Keratinocyte (primary cell): Measurements from ENCODE around the gene ATP1B2.

ENCODE experiments used
- CTCF ChIP-seq, 3 experiments: IDR thresholded peaks in 1 of 3; conservative IDR thresholded peaks in 1 of 3; optimal IDR thresholded peaks in 1 of 3; 2 replicates in 2 of 3; 3 replicates in 1 of 3; pipeline versions ENCODE3 to v1.5.1; 2011; ENCODE audit warnings: low read length in 3 of 3, mild to moderate bottlenecking in 3 of 3, moderate library complexity in 2 of 3, control low read depth in 1 of 3, inconsistent platforms in 1 of 3; ENCODE audit not compliant: insufficient read depth in 2 of 3; ENCODE audit errors: extremely low read depth in 1 of 3
- EZH2 ChIP-seq: IDR thresholded peaks from one replicate; pipeline ENCODE4 v1.6.1; 2012; ENCODE audit warnings: inconsistent platforms, mild to moderate bottlenecking, low read length, moderate library complexity

- no peak for TF ChIP-seq CTCF (optimal IDR thresholded peaks at IDR 0.05 in 1 of 3, IDR thresholded peaks at IDR 0.05 in 1 of 3, conservative IDR thresholded peaks at IDR 0.05 in 1 of 3; ENCODE audit: extremely low read depth in 1 of 3, insufficient read depth in 2 of 3, low read length in 3 of 3)
- TF ChIP-seq EZH2 = no peak
Observed at GRCh38 chr17:7618608-7619007, 32.1 kb upstream of the ATP1B2 start.
